ENCODE measurements around the gene PDZD2. TPM values are rescaled to one million over a fixed set of nuclear protein-coding genes. Genes with fewer than 3 reads are reported as not detected.

The PDZD2 gene
- total and polyA plus RNA-seq, 2 experiments from 2014 or later = 1.7 to 4.0 TPM

GRCh38 chr5:31753700-31754357 is 114.9 kb downstream of the PDZD2 start:
- no peak for DNase-seq (ENCODE audit: low spot score)
- WGBS (ENCODE audit: low lambda C conversion rate, missing lambda C conversion rate) = 54% methylated on average over 9 of the region's 9 CpGs
- H3K4me2 ChIP-seq = no peak overlapping the region
- TF ChIP-seq EZH2 (IDR thresholded peaks at IDR 0.05; ENCODE audit: borderline replicate concordance) (no peak), CTCF (IDR thresholded peaks at IDR 0.05; ENCODE audit: poor library complexity) (no peak), EZH2phosphoT487 (IDR thresholded peaks at IDR 0.05; ENCODE audit: low read depth, severe bottlenecking, unreplicated experiment) (no peak)
- no peak overlapping the region for H2AFZ ChIP-seq
- no peak overlapping the region for H3K27ac ChIP-seq
- H3K36me3 ChIP-seq (replicated peaks; ENCODE audit: insufficient read depth, low read depth) = no peaks in the 10 kb centered on the region
- H3K9me2 ChIP-seq (replicated peaks; ENCODE audit: insufficient read depth) = no peaks in the 10 kb centered on the region
- no peaks in the 10 kb centered on the region for H3K9me3 ChIP-seq (ENCODE audit: low read depth)
- no peak overlapping the region for H3K4me3 ChIP-seq
- H3K27me3 ChIP-seq = no peaks in the 10 kb centered on the region
- no peaks in the 10 kb centered on the region for H3K79me2 ChIP-seq
- H3K4me1 ChIP-seq (ENCODE audit: insufficient read depth) = peaks cover 4% of the 10 kb centered on the region
- H4K20me1 ChIP-seq (ENCODE audit: insufficient read depth, poor library complexity, severe bottlenecking) = no peaks in the 10 kb centered on the region

GRCh38 chr5:31754358-31754704 is 115.4 kb downstream of the PDZD2 start:
- peaks cover 4% of the 10 kb centered on the region for H3K4me1 ChIP-seq (ENCODE audit: insufficient read depth)
- no peaks in the 10 kb centered on the region for H3K79me2 ChIP-seq
- DNase-seq (ENCODE audit: low spot score) = no peak
- WGBS (ENCODE audit: low lambda C conversion rate, missing lambda C conversion rate) = 82% methylated on average over 4 of the region's 4 CpGs
- H3K4me2 ChIP-seq = no peak overlapping the region
- H3K27me3 ChIP-seq = no peaks in the 10 kb centered on the region
- no peaks in the 10 kb centered on the region for H3K9me3 ChIP-seq (ENCODE audit: low read depth)
- H4K20me1 ChIP-seq (ENCODE audit: insufficient read depth, poor library complexity, severe bottlenecking) = no peaks in the 10 kb centered on the region
- TF ChIP-seq CTCF (IDR thresholded peaks at IDR 0.05; ENCODE audit: poor library complexity) (no peak), EZH2phosphoT487 (IDR thresholded peaks at IDR 0.05; ENCODE audit: low read depth, severe bottlenecking, unreplicated experiment) (no peak), EZH2 (IDR thresholded peaks at IDR 0.05; ENCODE audit: borderline replicate concordance) (no peak)
- no peaks in the 10 kb centered on the region for H3K36me3 ChIP-seq (replicated peaks; ENCODE audit: insufficient read depth, low read depth)
- no peak overlapping the region for H3K4me3 ChIP-seq
- no peaks in the 10 kb centered on the region for H3K9me2 ChIP-seq (replicated peaks; ENCODE audit: insufficient read depth)
- no peak overlapping the region for H3K27ac ChIP-seq
- no peak overlapping the region for H2AFZ ChIP-seq

GRCh38 chr5:31754741-31755675 is 116.1 kb downstream of the PDZD2 start:
- Histone ChIP-seq H3K79me2 (no peaks in the 10 kb centered on the region), H3K36me3 (replicated peaks; ENCODE audit: insufficient read depth, low read depth) (no peaks in the 10 kb centered on the region), H3K27me3 (no peaks in the 10 kb centered on the region), H3K9me2 (replicated peaks; ENCODE audit: insufficient read depth) (no peaks in the 10 kb centered on the region), H3K27ac (no peak overlapping the region), H3K4me3 (no peak overlapping the region), H3K4me2 (no peak overlapping the region), H4K20me1 (ENCODE audit: insufficient read depth, poor library complexity, severe bottlenecking) (no peaks in the 10 kb centered on the region), H3K9me3 (ENCODE audit: low read depth) (no peaks in the 10 kb centered on the region), H2AFZ (no peak overlapping the region), H3K4me1 (ENCODE audit: insufficient read depth) (peaks cover 4% of the 10 kb centered on the region)
- TF ChIP-seq EZH2 (IDR thresholded peaks at IDR 0.05; ENCODE audit: borderline replicate concordance) (no peak), CTCF (IDR thresholded peaks at IDR 0.05; ENCODE audit: poor library complexity) (no peak), EZH2phosphoT487 (IDR thresholded peaks at IDR 0.05; ENCODE audit: low read depth, severe bottlenecking, unreplicated experiment) (no peak)
- 83% methylated on average over 20 of the region's 20 CpGs for WGBS (ENCODE audit: low lambda C conversion rate, missing lambda C conversion rate)
- DNase-seq (ENCODE audit: low spot score) = no peak

Data from hepatocyte (in vitro differentiated cells).